Neural cell (in vitro differentiated cells): ENCODE data around the gene CDCP1. TPM values are rescaled to one million over a fixed set of nuclear protein-coding genes. Genes with fewer than 3 reads are reported as not detected.

Experiments used
- H2AFZ ChIP-seq: fragments of 200-600, 300-800 bp; sonication (generic), shearing (Covaris generic); 2 replicates; pipeline ENCODE4 v1.6.0; 2014; ENCODE audit warnings: low read depth, mild to moderate bottlenecking, antibody characterized with exemption, low read length, moderate library complexity
- H3F3A ChIP-seq: fragments of 200-600 bp; shearing (Covaris generic); 2 replicates; pipeline ENCODE4 v1.6.1; 2016; ENCODE audit warnings: mild to moderate bottlenecking, moderate library complexity, mixed read lengths, antibody characterized with exemption, low read length; ENCODE audit not compliant: insufficient read depth, poor library complexity, severe bottlenecking
- H3K27ac ChIP-seq: fragments of 200-600, 300-800 bp; sonication (generic), shearing (Covaris generic); 2 replicates; pipeline ENCODE4 v1.5.1; 2014; ENCODE audit warnings: mild to moderate bottlenecking, low read length, moderate library complexity
- H3K27me3 ChIP-seq: fragments of 300-800, 200-600 bp; sonication (generic), shearing (Covaris generic); 2 replicates; pipeline ENCODE4 v1.6.0; 2014; ENCODE audit warnings: mild to moderate bottlenecking, low read depth, low read length, moderate library complexity; ENCODE audit not compliant: insufficient read depth
- H3K36me3 ChIP-seq: fragments of 300-800, 200-600 bp; sonication (generic), shearing (Covaris generic); 2 replicates; pipeline ENCODE4 v1.5.1; 2014; ENCODE audit warnings: mild to moderate bottlenecking, antibody characterized with exemption, low read length, moderate library complexity; ENCODE audit not compliant: insufficient read depth
- H3K4me2 ChIP-seq: fragments of 300-800, 200-600 bp; sonication (generic), shearing (Covaris generic); 2 replicates; pipeline ENCODE4 v1.6.0; 2014; ENCODE audit warnings: mild to moderate bottlenecking, low read length
- H3K4me3 ChIP-seq: fragments of 300-800, 200-600 bp; sonication (generic), shearing (Covaris generic); 2 replicates; pipeline ENCODE4 v1.5.1; 2014; ENCODE audit warnings: mild to moderate bottlenecking, low read length, moderate library complexity
- H3K79me2 ChIP-seq: fragments of 200-600 bp; shearing (Covaris generic); replicated peaks from 2 replicates; pipeline ENCODE4 v1.6.0; 2014; ENCODE audit warnings: mild to moderate bottlenecking, low read length, moderate library complexity; ENCODE audit not compliant: insufficient read depth
- H3K9ac ChIP-seq: fragments of 300-800, 200-600 bp; sonication (generic), shearing (Covaris generic); 2 replicates; pipeline ENCODE4 v1.6.1; 2016; ENCODE audit warnings: mild to moderate bottlenecking, low read length, mixed read lengths
- H3K9me2 ChIP-seq: fragments of 200-600 bp; shearing (Covaris generic); 2 replicates; pipeline ENCODE4 v1.6.1; 2016; ENCODE audit warnings: mild to moderate bottlenecking, low read length, mixed read lengths; ENCODE audit not compliant: insufficient read depth
- H3K9me3 ChIP-seq: fragments of 200-600, 300-800 bp; sonication (generic), shearing (Covaris generic); 2 replicates; pipeline ENCODE4 v1.6.1; 2016; ENCODE audit warnings: mild to moderate bottlenecking, mixed run types, low read length, moderate library complexity, mixed read lengths
- H4K20me1 ChIP-seq: fragments of 200-600 bp; shearing (Covaris generic); 2 replicates; pipeline ENCODE4 v1.6.1; 2016; ENCODE audit warnings: mild to moderate bottlenecking, mixed run types; ENCODE audit not compliant: insufficient read depth
- CTCF ChIP-seq: fragments of 450-650 bp; IDR thresholded peaks from 2 replicates; pipeline ENCODE4 v1.5.1; 2014; ENCODE audit warnings: antibody characterized with exemption, mild to moderate bottlenecking, moderate library complexity; ENCODE audit not compliant: poor library complexity, severe bottlenecking
- EP300 ChIP-seq: fragments of 450-650 bp; conservative IDR thresholded peaks from 2 replicates; pipeline ENCODE4 v1.6.1; 2014; ENCODE audit warnings: antibody characterized with exemption, mild to moderate bottlenecking, moderate library complexity; ENCODE audit not compliant: poor library complexity, severe bottlenecking
- EZH2 ChIP-seq: fragments of 200-600, 300-800 bp; shearing (Covaris generic), sonication (generic); IDR thresholded peaks from 2 replicates; pipeline ENCODE4 v1.6.1; 2014; ENCODE audit warnings: antibody characterized with exemption, low read length, borderline replicate concordance, mild to moderate bottlenecking; ENCODE audit not compliant: insufficient read depth, poor library complexity, severe bottlenecking
- MXI1 ChIP-seq: fragments of 450-650 bp; conservative IDR thresholded peaks from 2 replicates; pipeline ENCODE4 v1.6.1; 2014; ENCODE audit warnings: antibody characterized with exemption, mild to moderate bottlenecking; ENCODE audit not compliant: poor library complexity, severe bottlenecking
- POLR2AphosphoS5 ChIP-seq: IDR thresholded peaks from 2 replicates; pipeline ENCODE4 v1.6.1; 2012
- RAD21 ChIP-seq: fragments of 450-650 bp; conservative IDR thresholded peaks from 2 replicates; pipeline ENCODE4 v1.6.1; 2014; ENCODE audit warnings: antibody characterized with exemption, mild to moderate bottlenecking, moderate library complexity
- SMC3 ChIP-seq: fragments of 450-650 bp; conservative IDR thresholded peaks from 2 replicates; pipeline ENCODE4 v1.6.1; 2014; ENCODE audit warnings: antibody characterized with exemption, mild to moderate bottlenecking, moderate library complexity; ENCODE audit not compliant: poor library complexity
- TAF1 ChIP-seq: IDR thresholded peaks from 2 replicates; pipeline ENCODE4 v1.6.1; 2012; ENCODE audit warnings: low read depth
- polyA plus RNA-seq: library from polyadenylated mRNA; depleted of rRNA; stranded (reverse); fragments of >200 nt; gene quantifications from 2 replicates; pipeline ENCODE4 v1.2.3, GENCODE V29; 2014
- TF ChIP-seq, protein P1 (sequence below): IDR thresholded peaks from 2 replicates; pipeline ENCODE4 v1.6.1; 2012; ENCODE audit warnings: borderline replicate concordance

The CDCP1 gene
- polyA plus RNA-seq, 1 donor from 2014 or later: not detected

DNA sequence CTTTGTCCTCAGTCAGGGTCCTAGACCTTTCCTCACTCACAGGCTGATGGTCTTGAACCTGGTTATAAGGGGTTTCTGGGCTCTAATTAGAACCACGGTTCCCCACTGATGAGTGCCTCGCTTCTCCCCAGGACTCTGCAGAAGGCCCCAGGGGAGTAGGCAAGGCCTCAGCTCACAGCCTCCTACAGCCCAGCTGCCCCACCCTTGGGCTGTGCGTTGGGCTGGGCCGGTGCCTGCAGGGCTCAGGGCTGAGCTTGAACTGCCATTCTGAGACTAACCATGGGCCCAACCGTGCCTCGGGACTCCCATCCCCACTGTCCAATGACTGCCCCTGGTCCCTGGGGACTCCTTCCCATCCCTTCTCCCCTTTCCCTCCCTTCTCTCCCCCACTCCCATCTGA lies 94.5 kb downstream of the CDCP1 start:
- TF ChIP-seq MXI1 (no peak), RAD21 (no peak), EZH2 (no peak), CTCF (no peak), EP300 (no peak), SMC3 (no peak), POLR2AphosphoS5 (no peak), TAF1 (no peak)
- TF ChIP-seq, protein P1, sequence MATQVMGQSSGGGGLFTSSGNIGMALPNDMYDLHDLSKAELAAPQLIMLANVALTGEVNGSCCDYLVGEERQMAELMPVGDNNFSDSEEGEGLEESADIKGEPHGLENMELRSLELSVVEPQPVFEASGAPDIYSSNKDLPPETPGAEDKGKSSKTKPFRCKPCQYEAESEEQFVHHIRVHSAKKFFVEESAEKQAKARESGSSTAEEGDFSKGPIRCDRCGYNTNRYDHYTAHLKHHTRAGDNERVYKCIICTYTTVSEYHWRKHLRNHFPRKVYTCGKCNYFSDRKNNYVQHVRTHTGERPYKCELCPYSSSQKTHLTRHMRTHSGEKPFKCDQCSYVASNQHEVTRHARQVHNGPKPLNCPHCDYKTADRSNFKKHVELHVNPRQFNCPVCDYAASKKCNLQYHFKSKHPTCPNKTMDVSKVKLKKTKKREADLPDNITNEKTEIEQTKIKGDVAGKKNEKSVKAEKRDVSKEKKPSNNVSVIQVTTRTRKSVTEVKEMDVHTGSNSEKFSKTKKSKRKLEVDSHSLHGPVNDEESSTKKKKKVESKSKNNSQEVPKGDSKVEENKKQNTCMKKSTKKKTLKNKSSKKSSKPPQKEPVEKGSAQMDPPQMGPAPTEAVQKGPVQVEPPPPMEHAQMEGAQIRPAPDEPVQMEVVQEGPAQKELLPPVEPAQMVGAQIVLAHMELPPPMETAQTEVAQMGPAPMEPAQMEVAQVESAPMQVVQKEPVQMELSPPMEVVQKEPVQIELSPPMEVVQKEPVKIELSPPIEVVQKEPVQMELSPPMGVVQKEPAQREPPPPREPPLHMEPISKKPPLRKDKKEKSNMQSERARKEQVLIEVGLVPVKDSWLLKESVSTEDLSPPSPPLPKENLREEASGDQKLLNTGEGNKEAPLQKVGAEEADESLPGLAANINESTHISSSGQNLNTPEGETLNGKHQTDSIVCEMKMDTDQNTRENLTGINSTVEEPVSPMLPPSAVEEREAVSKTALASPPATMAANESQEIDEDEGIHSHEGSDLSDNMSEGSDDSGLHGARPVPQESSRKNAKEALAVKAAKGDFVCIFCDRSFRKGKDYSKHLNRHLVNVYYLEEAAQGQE: no peak
- Histone ChIP-seq H3K27ac (no peak overlapping the region), H3K79me2 (no peaks in the 10 kb centered on the region), H3K9ac (no peak overlapping the region), H2AFZ (no peak overlapping the region), H3K4me3 (no peak overlapping the region), H4K20me1 (no peaks in the 10 kb centered on the region), H3K4me2 (no peak overlapping the region), H3K36me3 (no peaks in the 10 kb centered on the region), H3K9me2 (no peaks in the 10 kb centered on the region), H3F3A (no peaks in the 10 kb centered on the region), H3K9me3 (no peaks in the 10 kb centered on the region), H3K27me3 (no peaks in the 10 kb centered on the region)

DNA sequence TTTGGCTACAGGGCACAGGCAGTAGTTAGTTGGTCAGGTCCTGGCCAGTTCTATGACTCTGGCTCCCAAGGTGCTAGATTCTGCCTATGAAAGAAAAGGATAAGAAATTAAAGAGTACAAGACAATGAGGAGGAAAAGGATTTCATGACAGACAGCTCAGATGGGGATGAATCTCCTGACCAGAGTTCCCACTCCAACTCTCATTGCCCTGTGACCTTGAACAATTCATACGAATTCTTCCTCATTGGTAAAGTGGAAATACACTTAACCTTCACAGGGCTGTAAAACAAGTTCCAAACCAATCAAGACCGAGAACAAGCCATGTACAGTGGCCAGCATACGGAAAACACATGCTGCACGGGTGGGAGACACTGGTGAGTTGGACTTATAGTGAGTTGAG lies 96.4 kb downstream of the CDCP1 start:
- no peak overlapping the region for H3K27ac ChIP-seq
- TF ChIP-seq EZH2: no peak
- no peak for TF ChIP-seq TAF1
- TF ChIP-seq, protein P1: no peak
- TF ChIP-seq SMC3: no peak
- no peak for TF ChIP-seq POLR2AphosphoS5
- H3K9ac ChIP-seq: no peak overlapping the region
- H3K4me3 ChIP-seq: no peak overlapping the region
- no peak overlapping the region for H2AFZ ChIP-seq
- H3K9me2 ChIP-seq: no peaks in the 10 kb centered on the region
- no peaks in the 10 kb centered on the region for H4K20me1 ChIP-seq
- H3K27me3 ChIP-seq: no peaks in the 10 kb centered on the region
- H3K36me3 ChIP-seq: no peaks in the 10 kb centered on the region
- no peaks in the 10 kb centered on the region for H3F3A ChIP-seq
- H3K79me2 ChIP-seq: no peaks in the 10 kb centered on the region
- H3K9me3 ChIP-seq: no peaks in the 10 kb centered on the region
- no peak overlapping the region for H3K4me2 ChIP-seq
